NCI-H510A (cell line): Measurements from ENCODE around the gene LURAP1L.

Source experiments
- DNase-seq: peaks from one replicate; lab custom pipeline; 2025; lab: John Stamatoyannopoulos, UW

Gene LURAP1L

GRCh38 chr9:12774861-12775678 lies at the start of gene LURAP1L:
LURAP1L (plus strand) TSS chr9:12775020; CDS start chr9:12775716, 696 bp downstream.
- DNase-seq: peak; percentile 35

- no peak for DNase-seq
These were observed 48.0 kb upstream of the LURAP1L start for GRCh38 chr9:12726795-12727194.

GRCh38 chr9:12730198-12730597 lies 44.6 kb upstream of the LURAP1L start:
- no peak for DNase-seq

GRCh38 chr9:12730927-12731326 lies 43.9 kb upstream of the LURAP1L start:
- no peak for DNase-seq

- no peak for DNase-seq
These were observed 41.8 kb upstream of the LURAP1L start for GRCh38 chr9:12732971-12733370.

GRCh38 chr9:12735665-12736064 lies 39.2 kb upstream of the LURAP1L start:
- no peak for DNase-seq

- DNase-seq: no peak
These were observed 36.9 kb upstream of the LURAP1L start for GRCh38 chr9:12737871-12738270.

GRCh38 chr9:12739014-12739652 lies 35.7 kb upstream of the LURAP1L start:
- DNase-seq: no peak

- DNase-seq: no peak
These were observed 34.0 kb upstream of the LURAP1L start for GRCh38 chr9:12740845-12741244.

- no peak for DNase-seq
These were observed 26.8 kb upstream of the LURAP1L start for GRCh38 chr9:12748016-12748415.

- DNase-seq: no peak
These were observed 25.9 kb upstream of the LURAP1L start for GRCh38 chr9:12748954-12749353.

GRCh38 chr9:12753931-12754330 lies 20.9 kb upstream of the LURAP1L start:
- no peak for DNase-seq

GRCh38 chr9:12759761-12760160 lies 15.1 kb upstream of the LURAP1L start:
- no peak for DNase-seq

GRCh38 chr9:12760758-12761157 lies 14.1 kb upstream of the LURAP1L start:
- no peak for DNase-seq

- no peak for DNase-seq
These were observed 10.7 kb upstream of the LURAP1L start for GRCh38 chr9:12764150-12764549.

GRCh38 chr9:12765088-12765798 lies 9.6 kb upstream of the LURAP1L start:
- no peak for DNase-seq

GRCh38 chr9:12766357-12766756 lies 8.5 kb upstream of the LURAP1L start:
- no peak for DNase-seq

GRCh38 chr9:12770261-12770660 lies 4.6 kb upstream of the LURAP1L start:
- DNase-seq: no peak

GRCh38 chr9:12771891-12772290 lies 2.9 kb upstream of the LURAP1L start:
- no peak for DNase-seq

GRCh38 chr9:12773562-12773961 lies 1.3 kb upstream of the LURAP1L start:
- DNase-seq: no peak

GRCh38 chr9:12775679-12776512 lies 1.1 kb downstream of the LURAP1L start:
- peak; percentile 91 for DNase-seq

GRCh38 chr9:12776513-12777055 lies 1.8 kb downstream of the LURAP1L start:
- DNase-seq: no peak
